Measurements from ENCODE around the gene CASP10. TPM values are rescaled to one million over a fixed set of nuclear protein-coding genes. Genes with fewer than 3 reads are reported as not detected.
A peak's percentile ranks its signal among the peaks of the same experiment; 100 is the strongest.
"Not testable (repeated sequence)": the region's sequence is repeated elsewhere in the genome, so short reads cannot be mapped to it uniquely, and the experiment has no call there.

The CASP10 gene
- polyA plus RNA-seq, 1 donor from 2014 or later = 14.9 TPM

- H3K36me3 Mint-ChIP-seq = peaks cover 6% of the 10 kb centered on the region
- H3K4me3 Mint-ChIP-seq = peak overlapping the region in 1 of 4 donors; percentile 4
- no peaks in the 10 kb centered on the region for H3K9me3 Mint-ChIP-seq
- H3K27me3 Mint-ChIP-seq = no peaks in the 10 kb centered on the region
- peaks cover 24 to 34% (median 33%) of the 10 kb centered on the region in 3 donors for H3K4me1 Mint-ChIP-seq
- peak overlapping the region; percentile 8 to 93 (median 74) for H3K27ac Mint-ChIP-seq
Measured at GRCh38 chr2:201223089-201224073, 40.4 kb downstream of the CASP10 start.

- no peak overlapping the region for H3K4me3 Mint-ChIP-seq
- H3K4me1 Mint-ChIP-seq = peaks cover 21 to 32% (median 22%) of the 10 kb centered on the region in 3 donors
- peaks cover 3% of the 10 kb centered on the region for H3K36me3 Mint-ChIP-seq
- no peaks in the 10 kb centered on the region for H3K27me3 Mint-ChIP-seq
- H3K9me3 Mint-ChIP-seq = no peaks in the 10 kb centered on the region
- H3K27ac Mint-ChIP-seq = peak overlapping the region in 1 of 3 donors; percentile 35
Measured at GRCh38 chr2:201228271-201228911, 45.5 kb downstream of the CASP10 start.

- Mint-ChIP-seq H3K4me1 (peaks cover 20 to 32% (median 22%) of the 10 kb centered on the region in 3 donors), H3K9me3 (no peaks in the 10 kb centered on the region), H3K27ac (no peak overlapping the region), H3K36me3 (peaks cover 3% of the 10 kb centered on the region), H3K4me3 (peak overlapping the region in 1 of 4 donors; percentile 41), H3K27me3 (no peaks in the 10 kb centered on the region)
Measured at GRCh38 chr2:201228912-201229290, 46.0 kb downstream of the CASP10 start.

- Mint-ChIP-seq H3K4me1 (peaks cover 34 to 40% (median 39%) of the 10 kb centered on the region in 3 donors), H3K4me3 (peak overlapping the region; percentile 45 to 96 (median 82)), H3K27me3 (no peaks in the 10 kb centered on the region), H3K36me3 (peaks cover 2% of the 10 kb centered on the region), H3K9me3 (no peaks in the 10 kb centered on the region), H3K27ac (peak overlapping the region; percentile 82 to 97 (median 90))
Measured at GRCh38 chr2:201231781-201232466, 49.0 kb downstream of the CASP10 start.

GRCh38 chr2:201232467-201232815 is 49.5 kb downstream of the CASP10 start:
- H3K36me3 Mint-ChIP-seq = peaks cover 2% of the 10 kb centered on the region
- no peaks in the 10 kb centered on the region for H3K27me3 Mint-ChIP-seq
- no peaks in the 10 kb centered on the region for H3K9me3 Mint-ChIP-seq
- H3K4me3 Mint-ChIP-seq = peak overlapping the region; percentile 81 to 96 (median 87)
- peaks cover 34 to 40% (median 37%) of the 10 kb centered on the region in 3 donors for H3K4me1 Mint-ChIP-seq
- H3K27ac Mint-ChIP-seq = peak overlapping the region; percentile 90 to 97 (median 95)

GRCh38 chr2:201233192-201233811 is 50.4 kb downstream of the CASP10 start:
- H3K27me3 Mint-ChIP-seq = no peaks in the 10 kb centered on the region
- peak overlapping the region; percentile 92 to 98 (median 95) for H3K4me3 Mint-ChIP-seq
- no peaks in the 10 kb centered on the region for H3K9me3 Mint-ChIP-seq
- H3K4me1 Mint-ChIP-seq = peaks cover 39 to 47% (median 41%) of the 10 kb centered on the region in 3 donors
- H3K27ac Mint-ChIP-seq = peak overlapping the region; percentile 90 to 97 (median 95)
- peaks cover 2% of the 10 kb centered on the region for H3K36me3 Mint-ChIP-seq

GRCh38 chr2:201233812-201234662 is 51.1 kb downstream of the CASP10 start:
- Mint-ChIP-seq H3K27ac (peak overlapping the region; percentile 90 to 97 (median 95)), H3K36me3 (peaks cover 2% of the 10 kb centered on the region), H3K27me3 (no peaks in the 10 kb centered on the region), H3K9me3 (no peaks in the 10 kb centered on the region), H3K4me3 (peak overlapping the region; percentile 92 to 98 (median 95)), H3K4me1 (peaks cover 33 to 40% (median 37%) of the 10 kb centered on the region in 3 donors)

- H3K4me1 Mint-ChIP-seq = peaks cover 36 to 43% (median 41%) of the 10 kb centered on the region in 3 donors
- H3K4me3 Mint-ChIP-seq = peak overlapping the region; percentile 92 to 98 (median 95)
- H3K27ac Mint-ChIP-seq = peak overlapping the region; percentile 95 to 97 (median 95)
- peaks cover 5% of the 10 kb centered on the region for H3K36me3 Mint-ChIP-seq
- H3K9me3 Mint-ChIP-seq = no peaks in the 10 kb centered on the region
- no peaks in the 10 kb centered on the region for H3K27me3 Mint-ChIP-seq
Measured at GRCh38 chr2:201234663-201235135, 51.8 kb downstream of the CASP10 start.

GRCh38 chr2:201235860-201236811 is 53.2 kb downstream of the CASP10 start:
- Mint-ChIP-seq H3K36me3 (peaks cover 12% of the 10 kb centered on the region), H3K27ac (peak overlapping the region; percentile 72 to 95 (median 91)), H3K27me3 (no peaks in the 10 kb centered on the region), H3K4me3 (peak overlapping the region; percentile 65 to 96 (median 82)), H3K4me1 (peaks cover 49 to 51% (median 49%) of the 10 kb centered on the region in 3 donors), H3K9me3 (no peaks in the 10 kb centered on the region)

- H3K4me1 Mint-ChIP-seq = peaks cover 47 to 59% (median 59%) of the 10 kb centered on the region in 3 donors
- no peaks in the 10 kb centered on the region for H3K9me3 Mint-ChIP-seq
- peak overlapping the region in 2 of 3 donors; percentile 11 to 74 for H3K27ac Mint-ChIP-seq
- no peaks in the 10 kb centered on the region for H3K27me3 Mint-ChIP-seq
- H3K4me3 Mint-ChIP-seq = peak overlapping the region in 2 of 4 donors; percentile 4 to 9
- peaks cover 12% of the 10 kb centered on the region for H3K36me3 Mint-ChIP-seq
Measured at GRCh38 chr2:201237486-201238123, 54.7 kb downstream of the CASP10 start.

- not testable (repeated sequence) for H3K27me3 Mint-ChIP-seq, H3K9me3 Mint-ChIP-seq
- Mint-ChIP-seq H3K27ac (peak overlapping the region in 2 of 3 donors; percentile 59 to 73), H3K4me3 (peak overlapping the region in 1 of 4 donors; percentile 28), H3K36me3 (peaks cover 12% of the 10 kb centered on the region), H3K4me1 (peaks cover 48 to 68% (median 53%) of the 10 kb centered on the region in 3 donors)
Measured at GRCh38 chr2:201239167-201239935, 56.4 kb downstream of the CASP10 start.
